Glomerular visceral epithelial cell (primary cell): ENCODE results near the gene LRRTM4.
"Not testable (repeated sequence)": the region's sequence is repeated elsewhere in the genome, so short reads cannot be mapped to it uniquely, and the experiment has no call there.

Experiments used
- DNase-seq: peaks from one replicate; pipeline ENCODE4 v3.0.0-alpha.2; 2016; ENCODE audit errors: extremely low spot score

LRRTM4 gene

DNA sequence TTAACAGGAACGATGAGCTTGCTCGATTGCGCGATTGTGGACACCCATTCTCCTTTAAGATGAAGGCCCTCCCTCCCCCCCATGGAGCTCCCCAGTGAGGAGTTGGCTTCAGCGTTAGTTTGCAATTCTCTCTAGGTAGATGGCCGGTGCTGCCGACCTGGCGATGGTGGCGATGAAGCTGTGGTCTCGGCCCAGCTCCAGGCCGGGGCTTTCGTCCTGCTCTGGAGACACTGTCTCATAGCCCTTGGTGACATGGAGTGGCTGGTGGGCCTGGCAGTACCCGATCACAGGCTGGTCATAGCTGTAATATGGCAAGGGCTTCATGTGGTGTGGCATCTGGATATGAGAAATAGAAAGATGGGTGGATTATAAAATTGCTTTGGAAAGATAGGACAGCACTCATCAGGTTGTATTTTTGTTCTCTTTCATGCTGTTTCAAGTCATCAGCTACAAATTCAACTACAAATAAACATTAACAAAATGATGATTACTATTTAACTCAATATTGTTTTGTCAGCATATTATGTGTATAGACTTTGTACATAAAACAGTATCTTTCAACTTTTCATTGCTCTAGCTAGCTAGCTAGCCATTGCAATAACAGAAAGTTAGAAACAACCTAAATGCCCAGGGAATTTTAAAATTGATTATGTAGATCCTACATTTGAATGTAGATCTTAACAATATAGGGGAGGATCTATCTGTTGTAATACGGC is 773.4 kb downstream of the LRRTM4 start:
- no peak for DNase-seq

GRCh38 chr2:76745605-76746004 is 776.6 kb downstream of the LRRTM4 start:
- no peak for DNase-seq

DNA sequence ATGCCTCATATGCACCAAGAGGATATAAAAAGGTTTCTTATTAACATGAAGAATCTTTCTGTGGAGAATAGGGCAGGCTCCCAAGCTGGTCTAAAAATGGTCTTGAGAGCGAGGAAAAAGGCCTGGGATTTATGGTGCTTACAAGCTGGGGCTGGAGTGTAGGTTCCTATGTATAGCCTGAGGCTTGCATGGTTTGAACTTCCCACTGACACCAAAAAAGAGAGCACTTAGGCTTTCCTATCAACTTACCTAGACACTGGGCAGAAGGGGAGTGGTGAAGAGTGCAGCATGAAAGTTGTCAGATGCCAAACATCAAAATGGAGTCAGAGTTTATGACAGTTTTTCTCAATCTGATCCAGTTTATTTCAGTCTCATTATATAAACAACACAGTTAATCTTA is 784.6 kb downstream of the LRRTM4 start:
- DNase-seq = no peak

DNA sequence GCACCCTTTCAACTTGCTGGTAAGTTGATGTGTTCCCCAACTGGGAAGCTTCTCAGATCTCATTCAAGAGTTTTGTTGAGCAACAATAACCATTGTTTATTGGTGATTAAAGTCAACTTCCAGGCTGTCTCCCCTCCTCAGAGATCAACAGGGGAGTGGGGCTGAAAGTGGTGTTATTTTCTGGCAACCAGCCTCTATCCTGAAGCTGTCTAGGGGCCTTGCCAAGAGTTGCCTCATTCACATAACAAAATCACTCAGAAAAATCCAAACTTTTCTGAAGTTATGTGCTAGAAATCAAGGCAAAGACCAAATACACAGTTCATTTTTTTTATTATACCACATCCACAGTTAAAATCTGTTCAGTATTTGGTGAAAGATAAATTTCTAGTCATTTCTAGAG is 788.4 kb downstream of the LRRTM4 start:
- DNase-seq = no peak

DNA sequence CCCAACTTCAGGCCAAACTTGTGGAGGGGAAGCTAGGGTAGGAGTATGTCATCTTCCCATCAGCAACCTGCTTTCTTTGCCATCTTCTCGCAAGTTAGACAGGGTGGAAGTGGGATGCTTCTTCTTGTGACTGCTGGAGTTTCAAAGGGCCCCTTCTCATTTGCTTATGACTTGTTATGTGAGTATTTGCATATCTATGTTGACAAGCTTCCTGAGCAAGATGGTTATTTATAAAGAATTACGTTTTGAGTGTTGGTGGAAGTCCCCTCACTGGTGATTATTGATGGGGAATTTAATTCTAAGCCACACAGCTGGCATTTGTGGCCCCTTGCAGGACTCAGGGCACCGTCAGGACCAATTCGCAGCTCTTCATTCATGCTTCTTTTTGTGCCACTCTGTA is 791.0 kb downstream of the LRRTM4 start:
- no peak for DNase-seq

- DNase-seq = no peak
Observed at GRCh38 chr2:76730021-76730420, 792.2 kb downstream of the LRRTM4 start.

- DNase-seq = no peak
Observed at GRCh38 chr2:76721226-76721625, 801.0 kb downstream of the LRRTM4 start.

- no peak for DNase-seq
Observed at GRCh38 chr2:76713312-76713711, 808.9 kb downstream of the LRRTM4 start.

- DNase-seq = no peak
Observed at GRCh38 chr2:76711490-76711889, 810.7 kb downstream of the LRRTM4 start.

GRCh38 chr2:76700894-76701293 is 821.3 kb downstream of the LRRTM4 start:
- DNase-seq = no peak

DNA sequence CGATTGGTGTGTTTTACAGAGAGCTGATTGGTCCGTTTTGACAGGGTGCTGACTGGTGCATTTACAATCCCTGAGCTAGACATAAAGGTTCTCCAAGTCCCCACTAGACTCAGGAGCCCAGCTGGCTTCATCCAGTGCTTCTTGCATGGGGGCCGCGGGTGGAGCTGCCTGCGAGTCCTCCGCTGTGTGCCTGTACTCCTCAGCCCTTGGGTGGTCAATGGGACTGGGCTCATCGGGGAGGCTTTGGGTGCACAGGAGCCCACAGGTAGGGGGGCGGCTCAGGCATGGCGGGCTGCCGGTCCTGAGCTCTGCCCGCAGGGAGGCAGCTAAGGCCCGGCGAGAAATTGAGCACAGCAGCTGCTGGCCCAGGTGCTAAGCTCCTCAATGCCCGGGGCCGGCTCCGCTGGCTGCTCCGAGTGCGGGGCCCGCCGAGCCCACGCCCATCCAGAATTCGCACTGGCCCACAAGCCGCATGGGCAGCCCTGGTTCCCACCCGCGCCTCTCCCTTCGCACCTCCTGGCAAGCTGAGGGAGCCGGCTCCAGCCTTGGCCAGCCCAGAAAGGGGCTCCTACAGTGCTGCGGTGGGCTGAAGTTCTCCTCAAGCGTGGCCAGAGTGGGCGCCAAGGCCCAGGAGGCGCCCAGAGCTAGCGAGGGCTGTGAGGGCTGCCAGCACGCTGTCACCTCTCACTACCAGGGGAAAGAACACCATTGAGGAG is 824.0 kb downstream of the LRRTM4 start:
- DNase-seq = not testable (repeated sequence)
